Measurements from ENCODE around the gene XRN1.
"Not testable (repeated sequence)": the region's sequence is repeated elsewhere in the genome, so short reads cannot be mapped to it uniquely, and the experiment has no call there.

The XRN1 gene

GRCh38 chr3:142315083-142315482 lies 132.8 kb downstream of the XRN1 start:
- TF ChIP-seq MAX (IDR thresholded peaks at IDR 0.05; ENCODE audit: low read depth, low read length), result no peak
- TF ChIP-seq POLR2A (IDR thresholded peaks at IDR 0.05; ENCODE audit: extremely low read depth, insufficient read length), result no peak
- no peak for TF ChIP-seq MYC (IDR thresholded peaks at IDR 0.05; ENCODE audit: low read depth, low read length)
- no peak for TF ChIP-seq CTCF (IDR thresholded peaks at IDR 0.05; ENCODE audit: low read depth, low read length)
- DNase-seq (ENCODE audit: low read depth), result no peak
- no peak overlapping the region for H3K4me3 ChIP-seq (ENCODE audit: low read depth, low read length)

GRCh38 chr3:142310439-142310838 lies 137.4 kb downstream of the XRN1 start:
- TF ChIP-seq POLR2A (IDR thresholded peaks at IDR 0.05; ENCODE audit: extremely low read depth, insufficient read length) (no peak), MAX (IDR thresholded peaks at IDR 0.05; ENCODE audit: low read depth, low read length) (no peak), MYC (IDR thresholded peaks at IDR 0.05; ENCODE audit: low read depth, low read length) (no peak), CTCF (IDR thresholded peaks at IDR 0.05; ENCODE audit: low read depth, low read length) (no peak)
- no peak for DNase-seq (ENCODE audit: low read depth)
- H3K4me3 ChIP-seq (ENCODE audit: low read depth, low read length), result no peak overlapping the region

- not testable (repeated sequence) for H3K4me3 ChIP-seq (ENCODE audit: low read depth, low read length); DNase-seq (ENCODE audit: low read depth)
Measured at GRCh38 chr3:142302847-142303246, 145.0 kb downstream of the XRN1 start.

GRCh38 chr3:142298626-142299025 lies 149.2 kb downstream of the XRN1 start:
- no peak for TF ChIP-seq MAX (IDR thresholded peaks at IDR 0.05; ENCODE audit: low read depth, low read length)
- TF ChIP-seq MYC (IDR thresholded peaks at IDR 0.05; ENCODE audit: low read depth, low read length), result no peak
- TF ChIP-seq POLR2A (IDR thresholded peaks at IDR 0.05; ENCODE audit: extremely low read depth, insufficient read length), result no peak
- TF ChIP-seq CTCF (IDR thresholded peaks at IDR 0.05; ENCODE audit: low read depth, low read length), result no peak
- DNase-seq (ENCODE audit: low read depth), result no peak
- no peak overlapping the region for H3K4me3 ChIP-seq (ENCODE audit: low read depth, low read length)

GRCh38 chr3:142296507-142296906 lies 151.3 kb downstream of the XRN1 start:
- TF ChIP-seq POLR2A (IDR thresholded peaks at IDR 0.05; ENCODE audit: extremely low read depth, insufficient read length) (no peak), CTCF (IDR thresholded peaks at IDR 0.05; ENCODE audit: low read depth, low read length) (no peak), MAX (IDR thresholded peaks at IDR 0.05; ENCODE audit: low read depth, low read length) (no peak), MYC (IDR thresholded peaks at IDR 0.05; ENCODE audit: low read depth, low read length) (no peak)
- H3K4me3 ChIP-seq (ENCODE audit: low read depth, low read length), result no peak overlapping the region
- no peak for DNase-seq (ENCODE audit: low read depth)

GRCh38 chr3:142287866-142288638 lies 159.8 kb downstream of the XRN1 start:
- DNase-seq (ENCODE audit: low read depth), result no peak

More at GRCh38 chr3:142287866-142288638, 159.8 kb downstream of the XRN1 start:
- TF ChIP-seq CTCF (IDR thresholded peaks at IDR 0.05; ENCODE audit: low read depth, low read length), result no peak
- H3K4me3 ChIP-seq (ENCODE audit: low read depth, low read length), result no peak overlapping the region
